HG03520 (cell line): ENCODE data around the gene HOXC10.

Experiments used
- ATAC-seq: cut with Tn5 transposase; IDR thresholded peaks from one replicate; pipeline ENCODE4 v1.9.1; 2021; ENCODE audit warnings: mild to moderate bottlenecking, moderate library complexity; ENCODE audit not compliant: unreplicated experiment

Gene HOXC10

GRCh38 chr12:54015018-54015931 is 30.3 kb downstream of the HOXC10 start:
- no peak for ATAC-seq

GRCh38 chr12:54016051-54016450 is 31.1 kb downstream of the HOXC10 start:
- no peak for ATAC-seq

- no peak for ATAC-seq
Observed at GRCh38 chr12:54016478-54016964, 31.6 kb downstream of the HOXC10 start.

- peak; percentile 27 for ATAC-seq
Observed at GRCh38 chr12:54017027-54017788, 32.3 kb downstream of the HOXC10 start.

GRCh38 chr12:54017878-54018467 is 33.0 kb downstream of the HOXC10 start:
- ATAC-seq = peak; percentile 63

GRCh38 chr12:54018468-54018984 is 33.6 kb downstream of the HOXC10 start:
- ATAC-seq = no peak

DNA sequence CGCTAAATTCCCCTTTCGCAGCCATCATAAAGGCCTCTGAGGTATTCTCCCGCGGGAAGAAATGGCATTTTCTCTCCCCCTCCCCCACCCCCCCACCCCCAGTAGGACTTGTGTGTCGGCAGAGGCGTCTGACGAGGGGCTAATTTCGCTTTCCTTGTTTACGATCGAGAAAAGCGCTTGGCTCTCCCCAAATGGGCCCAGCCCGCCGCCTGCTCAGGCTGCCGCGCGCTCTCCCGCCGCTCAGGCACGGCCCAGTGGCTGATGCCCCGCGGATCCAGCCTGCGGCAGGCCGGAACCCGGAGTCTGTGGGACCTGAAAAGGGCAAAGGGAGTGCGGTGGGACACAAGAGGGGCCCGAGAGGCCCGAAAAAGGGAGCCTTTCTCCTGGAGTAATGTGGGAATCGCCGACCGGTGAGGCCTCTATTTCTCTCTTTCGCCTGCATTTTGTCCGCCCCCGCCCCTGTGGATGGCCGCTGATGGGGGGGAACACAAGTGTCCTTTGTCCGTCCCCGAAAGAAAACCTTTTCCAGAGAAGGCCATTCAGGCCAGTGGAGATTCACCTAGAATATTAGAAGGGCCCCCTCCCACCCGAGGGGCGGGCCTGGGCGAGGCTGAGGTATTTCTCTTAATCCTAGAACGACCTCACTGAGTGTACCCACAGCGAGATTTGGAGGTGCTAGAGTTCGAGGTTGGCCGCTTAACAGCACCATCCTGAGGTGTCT is 34.3 kb downstream of the HOXC10 start:
- ATAC-seq = no peak

- ATAC-seq = no peak
Observed at GRCh38 chr12:54019924-54020590, 35.1 kb downstream of the HOXC10 start.

DNA sequence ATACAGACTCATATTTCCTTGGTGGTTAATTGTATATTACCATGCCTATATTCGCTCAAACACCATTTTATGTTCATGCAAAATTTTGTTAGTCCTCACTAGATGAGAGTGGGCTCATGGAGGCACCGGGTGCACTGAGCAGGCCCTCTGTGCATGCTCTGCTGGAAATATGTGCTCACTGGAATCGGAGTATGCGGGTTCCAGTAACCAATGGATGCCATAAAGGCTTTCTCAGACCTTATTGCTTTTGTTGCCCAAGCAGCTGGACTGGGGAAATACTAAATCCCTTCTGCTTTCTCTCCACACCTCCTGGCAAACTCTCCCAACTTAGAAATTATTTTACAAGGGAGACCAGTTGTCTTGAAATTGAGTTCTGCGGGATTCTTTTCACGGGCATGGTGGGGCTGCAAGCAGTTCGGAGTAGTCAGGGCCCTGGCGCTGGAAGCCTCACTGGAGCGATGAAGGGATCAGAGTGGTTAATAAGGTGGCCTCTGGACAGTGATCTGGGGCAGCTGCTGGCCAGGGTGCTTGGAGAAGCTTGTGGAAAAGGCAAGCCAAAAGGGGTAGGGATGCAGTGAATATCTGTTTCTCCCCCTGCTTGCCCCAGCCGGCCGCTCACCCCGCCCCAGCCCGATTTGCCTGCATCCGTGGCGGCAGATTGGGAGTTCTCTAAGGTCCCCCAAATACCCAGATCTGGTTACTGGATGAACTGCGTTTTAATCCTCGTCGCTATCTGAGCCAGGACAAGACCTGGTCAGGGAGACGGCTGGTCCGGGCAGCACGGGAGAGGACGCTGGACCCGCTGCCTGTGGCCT is 35.9 kb downstream of the HOXC10 start:
- ATAC-seq = no peak

DNA sequence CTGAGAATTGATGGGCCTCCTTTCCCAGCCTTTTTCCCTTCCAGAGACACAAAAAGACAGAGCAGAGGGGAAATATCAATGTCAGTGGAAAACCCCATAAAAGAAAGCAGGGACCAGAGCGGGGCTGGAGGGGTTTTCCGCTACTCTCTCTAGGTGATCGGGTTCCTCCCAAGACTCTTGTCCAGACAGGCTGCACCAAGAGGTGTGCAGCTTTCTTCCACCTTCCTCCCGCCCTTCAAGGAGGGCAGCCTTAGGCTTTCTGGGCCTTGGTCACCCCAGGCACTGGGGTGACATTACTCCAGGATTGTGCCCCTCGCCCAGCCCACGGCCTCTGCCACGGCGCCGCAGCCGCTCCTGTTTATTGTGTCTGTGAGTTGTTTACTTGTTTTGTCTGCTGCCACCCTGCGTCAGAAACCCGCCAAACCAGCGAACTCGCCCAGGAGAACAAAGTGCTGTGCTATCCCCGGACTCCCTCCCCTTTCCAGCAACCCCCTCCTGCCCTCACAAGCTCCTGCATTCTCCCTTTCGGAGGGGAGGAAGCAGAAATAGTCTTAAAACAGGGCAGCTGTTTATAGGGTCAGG is 36.6 kb downstream of the HOXC10 start:
- no peak for ATAC-seq

- ATAC-seq = no peak
Observed at GRCh38 chr12:54022960-54023884, 38.3 kb downstream of the HOXC10 start.

DNA sequence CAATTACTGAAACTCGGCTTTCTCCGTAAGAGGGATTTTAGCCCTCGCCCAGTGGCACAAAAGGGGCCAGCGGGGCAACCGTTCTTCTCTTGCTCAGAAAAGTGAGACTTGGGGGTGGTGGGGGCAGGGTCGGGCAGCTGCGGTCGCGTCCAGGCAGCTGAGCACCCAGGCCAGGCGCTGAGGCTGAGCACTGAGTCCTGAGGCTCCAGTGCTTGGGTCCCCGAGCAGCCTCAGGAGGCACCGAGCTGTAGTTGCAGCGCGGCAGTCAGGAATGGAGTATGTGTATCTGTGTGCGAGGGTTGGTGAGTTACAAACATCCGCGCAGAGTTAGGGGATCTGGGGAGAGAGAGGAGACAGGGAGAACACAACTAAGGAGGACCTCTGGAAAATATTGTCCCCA is 39.2 kb downstream of the HOXC10 start:
- ATAC-seq = no peak

- no peak for ATAC-seq
Observed at GRCh38 chr12:54024581-54025305, 39.8 kb downstream of the HOXC10 start.

- ATAC-seq = no peak
Observed at GRCh38 chr12:54025499-54026405, 40.8 kb downstream of the HOXC10 start.

DNA sequence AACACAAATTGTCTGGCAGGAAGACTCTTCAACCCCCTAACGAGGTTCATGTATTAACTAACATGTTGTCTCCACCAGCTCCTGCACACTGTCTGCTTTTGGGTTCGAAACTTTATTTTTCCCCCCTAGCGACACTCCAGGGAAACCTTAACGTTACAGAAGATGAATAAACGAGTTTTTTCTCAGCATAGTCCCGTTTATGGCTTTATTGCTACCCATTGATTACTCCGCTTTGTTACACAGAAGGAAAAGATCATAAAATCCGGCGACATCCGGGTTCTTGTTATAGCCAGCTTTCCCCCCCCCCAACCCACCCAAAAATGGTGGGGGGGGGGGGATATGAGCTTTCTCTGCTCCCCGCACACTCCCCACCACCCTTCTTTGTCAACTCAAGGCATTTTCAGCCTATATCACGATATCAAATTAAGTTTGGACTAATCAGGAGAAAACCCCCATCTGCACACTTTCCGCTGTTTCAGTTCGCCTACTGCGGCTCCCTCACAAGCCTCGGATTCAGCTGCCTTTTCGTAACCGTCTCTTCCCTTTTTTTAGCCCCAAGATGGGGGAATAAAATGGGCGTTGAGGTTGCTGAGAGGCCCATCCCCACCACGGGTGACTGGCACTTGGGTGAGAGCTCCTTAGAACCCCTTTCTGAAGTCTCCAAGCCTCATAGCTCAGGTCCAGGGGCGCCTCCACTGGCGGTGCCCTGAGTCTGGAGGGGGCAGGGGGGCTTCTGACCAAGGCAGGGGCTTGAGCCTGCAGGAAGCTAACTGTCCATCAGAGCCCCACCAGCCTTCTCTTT is 41.9 kb downstream of the HOXC10 start:
- ATAC-seq = no peak
